Ishikawa (cell line): ENCODE measurements around the gene KRCC1.

Source experiments
- CEBPB ChIP-seq: IDR thresholded peaks from 2 replicates; pipeline ENCODE4 v1.6.1; 2012
- CREB1 ChIP-seq: IDR thresholded peaks from 2 replicates; pipeline ENCODE4 v1.6.1; 2012; ENCODE audit warnings: low read depth
- EGR1 ChIP-seq: IDR thresholded peaks from 2 replicates; pipeline ENCODE4 v1.6.1; 2012
- EP300 ChIP-seq: IDR thresholded peaks from 2 replicates; pipeline ENCODE4 v1.6.1; 2012; ENCODE audit warnings: borderline replicate concordance
- FOXM1 ChIP-seq: IDR thresholded peaks from 2 replicates; pipeline ENCODE4 v1.6.1; 2012; ENCODE audit warnings: low read depth, borderline replicate concordance
- MAX ChIP-seq: IDR thresholded peaks from 2 replicates; pipeline ENCODE4 v1.6.1; 2012
- NFIC ChIP-seq: IDR thresholded peaks from 2 replicates; pipeline ENCODE4 v1.6.1; 2012
- RAD21 ChIP-seq: IDR thresholded peaks from 2 replicates; pipeline ENCODE4 v1.6.1; 2012; ENCODE audit warnings: low read depth
- REST ChIP-seq: IDR thresholded peaks from 2 replicates; pipeline ENCODE4 v1.6.1; 2012; ENCODE audit warnings: low read depth, mild to moderate bottlenecking
- TAF1 ChIP-seq: IDR thresholded peaks from 2 replicates; pipeline ENCODE4 v1.6.1; 2012; ENCODE audit warnings: low read depth, mild to moderate bottlenecking
- TCF12 ChIP-seq: IDR thresholded peaks from 2 replicates; pipeline ENCODE4 v1.6.1; 2012; ENCODE audit warnings: low read depth
- TEAD4 ChIP-seq: IDR thresholded peaks from 2 replicates; pipeline ENCODE4 v1.6.1; 2012
- USF1 ChIP-seq: IDR thresholded peaks from 2 replicates; pipeline ENCODE4 v1.6.1; 2012
- YY1 ChIP-seq: IDR thresholded peaks from 2 replicates; pipeline ENCODE4 v1.6.1; 2012; ENCODE audit warnings: low read depth
- ZBTB7A ChIP-seq: IDR thresholded peaks from 2 replicates; pipeline ENCODE4 v1.6.1; 2012; ENCODE audit warnings: low read depth

KRCC1 gene

GRCh38 chr2:88061295-88061694 lies 5.7 kb upstream of the KRCC1 start:
- no peak for TF ChIP-seq EP300
- TF ChIP-seq MAX: no peak
- TF ChIP-seq YY1: no peak

DNA sequence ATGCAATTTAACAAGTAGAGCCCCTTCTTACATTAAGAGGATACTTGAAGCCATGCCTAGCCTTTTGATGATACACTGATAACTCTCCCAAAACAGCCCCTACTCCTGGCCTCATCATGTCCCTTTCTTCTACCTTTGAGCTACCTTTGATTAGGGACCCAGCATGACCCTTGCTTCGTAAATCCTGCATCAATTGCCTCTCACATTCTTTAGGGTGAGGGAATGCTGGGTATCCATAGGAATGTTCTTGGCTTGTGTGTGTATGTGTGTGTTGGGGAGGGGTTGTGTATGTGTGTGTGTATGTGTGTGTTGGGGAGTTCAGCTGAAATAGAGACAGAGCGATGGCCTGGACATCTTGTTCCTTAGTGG lies 5.3 kb upstream of the KRCC1 start:
- TF ChIP-seq NFIC (no peak), FOXM1 (no peak), ZBTB7A (no peak), TCF12 (no peak), CREB1 (no peak)

GRCh38 chr2:88059979-88060906 lies 4.7 kb upstream of the KRCC1 start:
- no peak for TF ChIP-seq CREB1
- no peak for TF ChIP-seq NFIC
- no peak for TF ChIP-seq TAF1
- TF ChIP-seq RAD21: peak; percentile 91
- TF ChIP-seq REST: no peak
- TF ChIP-seq TCF12: no peak

GRCh38 chr2:88058191-88058590 lies 2.6 kb upstream of the KRCC1 start:
- TF ChIP-seq YY1: no peak
- TF ChIP-seq CEBPB: no peak
- no peak for TF ChIP-seq MAX

GRCh38 chr2:88057437-88057844 lies 1.9 kb upstream of the KRCC1 start:
- no peak for TF ChIP-seq FOXM1
- TF ChIP-seq USF1: no peak
- no peak for TF ChIP-seq EGR1
- TF ChIP-seq MAX: no peak

DNA sequence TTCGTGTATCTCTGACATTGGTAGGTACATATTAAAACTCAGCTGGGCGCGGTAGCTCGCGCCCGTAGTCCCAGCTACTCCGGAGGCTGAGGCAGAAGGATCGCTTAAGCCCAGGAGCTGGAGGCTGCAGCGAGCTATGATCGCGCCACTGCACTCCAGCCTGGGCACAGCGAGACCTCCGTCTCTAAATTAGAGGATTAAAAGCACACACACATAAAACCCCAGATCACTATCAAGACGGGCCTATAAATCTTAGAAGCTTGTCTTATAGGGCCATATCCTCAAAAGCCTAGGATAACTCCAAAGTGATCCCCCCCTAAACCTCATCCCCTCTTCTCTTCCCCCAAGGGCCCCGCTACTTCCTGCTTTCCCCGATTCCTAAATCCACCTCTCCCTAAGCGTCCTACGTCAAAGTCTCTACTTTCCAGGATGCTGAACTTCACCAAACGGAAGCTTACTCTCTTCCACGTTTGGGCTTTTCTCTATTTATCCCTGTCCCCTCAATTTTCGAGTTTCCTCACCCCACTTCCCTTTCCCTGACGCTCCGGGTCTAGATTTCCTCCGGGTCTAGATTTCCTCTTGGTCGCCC lies 707 bp downstream of the KRCC1 start:
- no peak for TF ChIP-seq EP300
- no peak for TF ChIP-seq NFIC
- no peak for TF ChIP-seq EGR1
- TF ChIP-seq MAX: no peak
- no peak for TF ChIP-seq TCF12
- TF ChIP-seq RAD21: no peak
- TF ChIP-seq TAF1: no peak
- TF ChIP-seq CEBPB: no peak
- no peak for TF ChIP-seq CREB1
- no peak for TF ChIP-seq FOXM1
- no peak for TF ChIP-seq ZBTB7A
- TF ChIP-seq YY1: no peak
- TF ChIP-seq USF1: no peak
- TF ChIP-seq TEAD4: no peak
- TF ChIP-seq REST: no peak
